PFSK-1 (cell line): ENCODE results near the gene RAB31.

ENCODE experiments used
- POLR2AphosphoS5 ChIP-seq: IDR thresholded peaks from 2 replicates; pipeline ENCODE4 v1.6.1; 2012; ENCODE audit warnings: low read depth, mild to moderate bottlenecking, control low read depth, low read length, moderate library complexity
- REST ChIP-seq, 2 experiments: IDR thresholded peaks; 2 replicates each; pipeline versions ENCODE4 v1.6.1 to v1.8.0; 2011 to 2012; ENCODE audit warnings: low read depth in 2 of 2, low read length in 2 of 2, control low read depth in 1 of 2, inconsistent platforms in 1 of 2, mild to moderate bottlenecking in 1 of 2, moderate library complexity in 1 of 2; ENCODE audit not compliant: insufficient read depth in 1 of 2
- TAF1 ChIP-seq: IDR thresholded peaks from 2 replicates; pipeline ENCODE4 v1.6.1; 2012; ENCODE audit warnings: low read length, control low read depth, borderline replicate concordance; ENCODE audit not compliant: insufficient read depth

GRCh38 chr18:9737006-9737405 lies 28.9 kb downstream of the RAB31 start:
- TF ChIP-seq REST (IDR thresholded peaks at IDR 0.05; ENCODE audit: insufficient read depth in 1 of 2, low read depth in 2 of 2, low read length in 2 of 2) (no peak), POLR2AphosphoS5 (no peak), TAF1 (no peak)
